CD4-positive, alpha-beta T cell treated with Interleukin-1 beta for 1 hour (primary cell): Measurements from ENCODE around the gene KRTAP10-12.

Experiments
- DNase-seq, 2 donors: peaks; one replicate each; pipeline ENCODE4 v3.0.0-alpha.2; 2020 to 2022

The KRTAP10-12 gene

GRCh38 chr21:44712203-44713028, 15.4 kb downstream of the KRTAP10-12 start:
- no peak for DNase-seq

DNA sequence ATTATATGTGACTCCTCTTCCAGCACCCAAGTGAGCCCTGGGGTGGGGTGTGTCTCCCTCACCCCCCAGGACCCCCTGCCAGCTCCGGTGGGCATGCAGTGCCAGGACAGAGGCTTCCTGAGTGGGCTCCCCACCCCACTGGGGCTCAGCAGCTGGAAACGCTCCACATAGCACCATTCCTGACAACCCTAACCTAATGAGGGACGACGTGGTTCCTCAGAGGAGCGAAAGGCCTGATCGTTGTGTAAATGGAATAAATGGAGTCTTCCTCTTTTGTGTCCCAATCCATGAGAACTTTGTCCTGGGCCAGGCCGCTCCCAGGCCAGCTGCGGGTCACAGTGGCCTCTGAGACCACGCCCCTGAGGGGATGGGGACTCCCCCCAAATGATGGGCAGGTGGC, 16.2 kb downstream of the KRTAP10-12 start:
- DNase-seq: no peak

GRCh38 chr21:44713846-44714245, 16.9 kb downstream of the KRTAP10-12 start:
- no peak for DNase-seq

- no peak for DNase-seq
Observed at GRCh38 chr21:44714905-44715304, 17.9 kb downstream of the KRTAP10-12 start.

DNA sequence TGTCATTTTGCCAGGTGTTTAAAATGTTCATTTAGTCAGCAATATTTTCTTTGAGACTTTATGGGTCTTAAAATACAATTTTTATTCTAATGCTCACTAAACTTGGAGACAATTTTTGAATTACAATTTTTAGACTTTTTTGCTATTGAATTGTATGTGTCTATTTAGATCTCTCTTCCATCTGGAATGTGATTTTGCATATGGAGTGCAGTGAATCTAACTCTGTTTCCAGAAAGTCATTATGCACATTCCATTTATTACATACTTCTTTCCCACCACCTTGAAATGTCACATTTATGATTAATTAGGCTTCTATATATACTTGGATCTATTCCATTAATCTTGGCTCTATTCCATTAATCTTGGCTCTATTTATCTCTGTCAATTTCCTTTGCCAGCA, 20.0 kb downstream of the KRTAP10-12 start:
- no peak for DNase-seq

DNA sequence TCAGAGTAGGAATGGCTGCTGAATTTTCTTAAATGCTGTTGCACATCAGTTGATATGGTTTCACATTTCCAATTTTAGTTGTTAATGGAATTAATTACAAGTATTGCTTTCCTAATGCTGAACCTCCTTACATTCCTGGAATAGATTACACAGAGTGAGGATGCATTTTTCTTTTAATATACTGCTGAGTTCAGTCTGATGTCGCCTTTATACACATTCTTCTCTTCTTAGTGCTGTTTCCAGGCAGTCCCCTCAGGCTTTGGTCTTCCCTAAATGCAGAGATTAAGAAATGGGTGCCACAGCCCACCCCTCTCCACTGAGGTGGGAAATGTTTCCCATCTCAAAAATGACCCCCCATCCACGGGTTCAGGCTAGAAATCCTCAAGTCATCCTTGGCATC, 21.1 kb downstream of the KRTAP10-12 start:
- no peak for DNase-seq

DNA sequence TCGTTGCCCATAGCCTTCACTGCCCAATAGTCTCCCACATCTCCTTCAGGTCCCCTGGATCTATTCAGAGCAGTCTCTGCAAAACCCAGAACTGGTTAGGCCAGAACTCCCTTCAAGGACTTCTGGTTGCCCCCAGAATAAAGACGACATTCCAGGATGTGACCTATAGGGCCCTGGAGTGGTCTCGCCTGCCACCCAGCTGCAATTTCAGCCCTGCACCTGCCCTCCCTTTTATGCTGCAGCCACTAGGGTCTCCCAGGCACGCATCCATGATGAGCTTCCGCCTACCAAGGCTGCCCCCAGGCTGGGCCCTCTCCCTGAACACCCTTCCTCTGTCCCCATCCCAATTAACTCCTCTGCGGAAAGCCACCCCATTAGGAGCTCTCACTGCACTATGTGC, 21.6 kb downstream of the KRTAP10-12 start:
- no peak for DNase-seq

- DNase-seq: no peak
Observed at GRCh38 chr21:44720170-44720569, 23.2 kb downstream of the KRTAP10-12 start.

DNA sequence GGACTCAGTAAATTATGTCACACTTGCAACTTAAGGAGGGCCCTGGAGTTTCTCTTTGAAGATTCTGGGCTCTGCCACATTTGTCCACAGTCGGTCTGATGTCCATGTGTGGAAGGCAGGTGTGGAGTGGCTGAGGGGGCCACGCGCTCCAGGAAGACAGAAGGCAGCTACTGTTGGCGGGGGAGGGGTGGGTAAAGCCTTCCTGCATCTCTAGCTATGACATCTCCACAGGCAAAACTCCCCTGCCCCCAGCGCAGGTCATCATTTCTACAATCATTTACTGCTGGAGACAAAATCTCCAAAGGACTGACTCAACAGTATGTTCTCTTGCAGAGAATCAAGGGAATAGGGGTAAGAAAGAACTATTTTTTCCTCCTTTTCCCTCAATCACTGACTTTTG, 25.8 kb downstream of the KRTAP10-12 start:
- no peak for DNase-seq

GRCh38 chr21:44723177-44724131, 26.5 kb downstream of the KRTAP10-12 start:
- peak; percentile 24 to 36 for DNase-seq

GRCh38 chr21:44724196-44724595, 27.2 kb downstream of the KRTAP10-12 start:
- no peak for DNase-seq

DNA sequence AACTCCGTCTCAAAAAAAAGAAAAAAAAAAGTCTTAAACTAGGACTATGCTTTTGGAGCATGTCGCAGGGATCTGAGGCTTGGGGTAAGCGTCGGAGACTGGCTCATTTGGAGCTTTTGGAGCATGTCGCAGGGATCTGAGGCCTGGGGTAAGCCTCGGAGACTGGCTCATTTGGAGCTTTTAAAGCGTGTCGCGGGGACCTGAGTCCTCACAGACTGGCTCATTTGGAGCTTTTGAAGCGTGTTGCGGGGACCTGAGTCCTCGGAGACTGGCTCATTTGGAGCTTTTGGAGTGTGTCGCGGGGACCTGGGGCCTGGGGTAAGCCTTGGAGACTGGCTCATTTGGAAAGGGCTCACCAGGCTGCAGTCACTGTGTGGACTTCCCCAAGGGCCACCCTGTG, 28.0 kb downstream of the KRTAP10-12 start:
- DNase-seq: no peak

- DNase-seq: no peak
Observed at GRCh38 chr21:44726826-44727225, 29.9 kb downstream of the KRTAP10-12 start.

GRCh38 chr21:44727321-44727720, 30.3 kb downstream of the KRTAP10-12 start:
- DNase-seq: no peak

GRCh38 chr21:44727757-44728156, 30.8 kb downstream of the KRTAP10-12 start:
- no peak for DNase-seq

GRCh38 chr21:44728716-44729115, 31.7 kb downstream of the KRTAP10-12 start:
- no peak for DNase-seq

DNA sequence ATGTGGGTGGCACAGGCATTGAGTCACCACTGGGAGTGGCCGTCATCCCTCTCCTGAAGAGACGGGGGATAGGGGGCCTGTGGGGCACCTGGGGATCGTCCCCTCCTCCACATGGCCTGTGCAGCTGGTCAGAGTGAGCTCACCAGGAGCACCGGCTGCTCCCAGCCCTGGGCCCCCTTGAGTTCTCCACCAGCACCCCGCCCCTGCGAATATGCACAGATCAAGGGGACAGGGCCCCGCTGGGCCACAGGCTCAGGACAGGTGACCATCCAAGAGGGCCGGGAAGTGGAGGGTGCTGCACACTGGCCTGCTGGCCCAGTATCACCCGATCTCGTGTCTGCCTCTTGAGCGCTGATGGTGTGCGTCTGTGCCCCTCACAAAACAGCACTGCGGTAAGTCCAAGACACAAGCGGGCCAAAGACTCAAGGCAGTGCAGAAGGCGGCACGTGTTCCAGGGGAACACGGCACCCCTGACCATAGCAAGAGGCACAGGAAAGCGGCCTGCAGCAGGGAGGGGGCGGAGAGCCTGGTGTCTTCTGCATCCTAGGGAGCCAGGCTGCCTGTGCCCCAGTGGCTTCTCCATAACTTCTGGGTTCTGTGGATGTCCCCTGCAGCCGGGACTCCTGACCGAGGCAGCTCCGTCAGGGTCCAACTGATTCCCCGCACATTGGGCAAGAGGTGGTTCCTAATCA, 32.5 kb downstream of the KRTAP10-12 start:
- DNase-seq: no peak

- no peak for DNase-seq
Observed at GRCh38 chr21:44730028-44730395, 33.0 kb downstream of the KRTAP10-12 start.

- DNase-seq: no peak
Observed at GRCh38 chr21:44730951-44731579, 34.1 kb downstream of the KRTAP10-12 start.

DNA sequence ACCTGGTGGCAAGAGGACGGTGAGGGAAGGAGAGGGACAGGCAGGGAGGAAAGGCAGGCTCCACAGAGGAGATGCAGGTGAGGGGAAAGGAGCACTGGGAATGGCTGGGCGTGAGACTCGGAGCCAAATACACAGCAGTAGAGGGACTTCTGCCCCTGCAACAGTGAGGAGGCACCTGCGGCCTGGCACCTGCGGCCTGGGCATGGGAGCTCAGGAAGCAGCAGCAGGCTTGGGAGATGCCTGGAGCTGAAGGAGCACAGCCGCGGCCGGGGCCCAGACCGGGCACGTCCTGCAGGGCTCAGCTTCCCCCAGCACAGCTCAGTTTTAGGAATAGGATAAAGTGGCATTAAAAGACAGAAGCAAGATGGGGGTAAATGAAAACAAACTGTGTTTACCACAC, 35.3 kb downstream of the KRTAP10-12 start:
- no peak for DNase-seq

GRCh38 chr21:44732956-44733355, 36.0 kb downstream of the KRTAP10-12 start:
- DNase-seq: no peak

- no peak for DNase-seq
Observed at GRCh38 chr21:44734026-44734745, 37.2 kb downstream of the KRTAP10-12 start.
